ENCODE measurements around the gene ZMYND10.

The ZMYND10 gene

GRCh38 chr3:50345586-50346234 is at the start of gene ZMYND10:
ZMYND10 (minus strand) TSS chr3:50345732; CDS start chr3:50345579, 153 bp downstream.
- no peak for DNase-seq

GRCh38 chr3:50393061-50393460 is 47.5 kb upstream of the ZMYND10 start:
- no peak for DNase-seq

GRCh38 chr3:50392101-50392715 is 46.7 kb upstream of the ZMYND10 start:
- no peak for DNase-seq

- no peak for DNase-seq
These were observed 45.1 kb upstream of the ZMYND10 start for GRCh38 chr3:50390508-50391224.

GRCh38 chr3:50389414-50389767 is 43.9 kb upstream of the ZMYND10 start:
- DNase-seq, result no peak

- no peak for DNase-seq
These were observed 43.3 kb upstream of the ZMYND10 start for GRCh38 chr3:50388720-50389413.

GRCh38 chr3:50388016-50388719 is 42.6 kb upstream of the ZMYND10 start:
- DNase-seq, result no peak

GRCh38 chr3:50385754-50386153 is 40.2 kb upstream of the ZMYND10 start:
- no peak for DNase-seq

- DNase-seq, result no peak
These were observed 38.2 kb upstream of the ZMYND10 start for GRCh38 chr3:50383750-50384149.

GRCh38 chr3:50382722-50383121 is 37.2 kb upstream of the ZMYND10 start:
- DNase-seq, result no peak

- peak; percentile 78 for DNase-seq
These were observed 35.9 kb upstream of the ZMYND10 start for GRCh38 chr3:50381383-50381782.

- DNase-seq, result no peak
These were observed 35.0 kb upstream of the ZMYND10 start for GRCh38 chr3:50380405-50381085.

- DNase-seq, result no peak
These were observed 33.2 kb upstream of the ZMYND10 start for GRCh38 chr3:50378757-50379156.

- DNase-seq, result no peak
These were observed 32.5 kb upstream of the ZMYND10 start for GRCh38 chr3:50378024-50378423.

GRCh38 chr3:50375258-50375931 is 29.9 kb upstream of the ZMYND10 start:
- DNase-seq, result no peak

- DNase-seq, result no peak
These were observed 29.1 kb upstream of the ZMYND10 start for GRCh38 chr3:50374363-50375257.

- DNase-seq, result no peak
These were observed 27.9 kb upstream of the ZMYND10 start for GRCh38 chr3:50373146-50374051.

GRCh38 chr3:50372349-50372748 is 26.8 kb upstream of the ZMYND10 start:
- no peak for DNase-seq

GRCh38 chr3:50371133-50371685 is 25.7 kb upstream of the ZMYND10 start:
- DNase-seq, result no peak

Data from NCI-H2171 (cell line).